ENCODE results near the gene SEPTIN10. TPM values are rescaled to one million over a fixed set of nuclear protein-coding genes. Genes with fewer than 3 reads are reported as not detected.
A peak's percentile ranks its signal among the peaks of the same experiment; 100 is the strongest.

SEPTIN10 gene
- total RNA-seq, 2 donors from 2014 or later = 41.5 to 69.8 TPM

DNA sequence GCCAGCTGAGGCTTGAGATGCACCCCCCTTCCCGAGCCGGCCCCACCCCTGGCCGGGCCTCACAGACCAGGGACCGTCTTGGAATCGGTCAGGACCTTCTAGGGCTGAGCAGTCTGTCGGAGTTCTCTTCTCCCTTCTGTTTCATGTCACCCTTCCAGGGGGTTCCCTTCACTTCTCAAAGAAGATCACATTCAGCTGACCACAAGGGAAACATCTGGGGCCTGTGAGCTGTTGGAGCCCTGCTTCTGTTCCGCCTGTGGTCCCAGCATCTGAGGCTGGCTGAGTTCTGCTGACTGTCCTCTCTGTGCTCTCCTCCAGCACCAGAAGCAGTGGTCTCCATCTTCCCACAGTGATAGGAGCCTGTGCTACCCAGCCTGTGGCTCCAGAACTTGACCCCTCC lies 106.5 kb downstream of the SEPTIN10 start:
- TF ChIP-seq, protein P1, sequence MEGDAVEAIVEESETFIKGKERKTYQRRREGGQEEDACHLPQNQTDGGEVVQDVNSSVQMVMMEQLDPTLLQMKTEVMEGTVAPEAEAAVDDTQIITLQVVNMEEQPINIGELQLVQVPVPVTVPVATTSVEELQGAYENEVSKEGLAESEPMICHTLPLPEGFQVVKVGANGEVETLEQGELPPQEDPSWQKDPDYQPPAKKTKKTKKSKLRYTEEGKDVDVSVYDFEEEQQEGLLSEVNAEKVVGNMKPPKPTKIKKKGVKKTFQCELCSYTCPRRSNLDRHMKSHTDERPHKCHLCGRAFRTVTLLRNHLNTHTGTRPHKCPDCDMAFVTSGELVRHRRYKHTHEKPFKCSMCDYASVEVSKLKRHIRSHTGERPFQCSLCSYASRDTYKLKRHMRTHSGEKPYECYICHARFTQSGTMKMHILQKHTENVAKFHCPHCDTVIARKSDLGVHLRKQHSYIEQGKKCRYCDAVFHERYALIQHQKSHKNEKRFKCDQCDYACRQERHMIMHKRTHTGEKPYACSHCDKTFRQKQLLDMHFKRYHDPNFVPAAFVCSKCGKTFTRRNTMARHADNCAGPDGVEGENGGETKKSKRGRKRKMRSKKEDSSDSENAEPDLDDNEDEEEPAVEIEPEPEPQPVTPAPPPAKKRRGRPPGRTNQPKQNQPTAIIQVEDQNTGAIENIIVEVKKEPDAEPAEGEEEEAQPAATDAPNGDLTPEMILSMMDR (IDR thresholded peaks at IDR 0.05) = no peak
- H3K9ac ChIP-seq (ENCODE audit: low read depth in 2 of 2, low read length in 2 of 2) = no peak overlapping the region
- DNase-seq = no peak
- H3K4me1 ChIP-seq = no peaks in the 10 kb centered on the region
- H3K27ac ChIP-seq = no peak overlapping the region
- no peaks in the 10 kb centered on the region for H3K9me3 ChIP-seq
- H3K4me3 ChIP-seq = no peak overlapping the region
- no peaks in the 10 kb centered on the region for H3K27me3 ChIP-seq
- intact Hi-C loops (cut with DNase I) = loop anchor here (10.0 kb wide), 1 partner anchor 222 kb away; no protein-coding TSS in a partner anchor
- H3K36me3 ChIP-seq = no peaks in the 10 kb centered on the region

DNA sequence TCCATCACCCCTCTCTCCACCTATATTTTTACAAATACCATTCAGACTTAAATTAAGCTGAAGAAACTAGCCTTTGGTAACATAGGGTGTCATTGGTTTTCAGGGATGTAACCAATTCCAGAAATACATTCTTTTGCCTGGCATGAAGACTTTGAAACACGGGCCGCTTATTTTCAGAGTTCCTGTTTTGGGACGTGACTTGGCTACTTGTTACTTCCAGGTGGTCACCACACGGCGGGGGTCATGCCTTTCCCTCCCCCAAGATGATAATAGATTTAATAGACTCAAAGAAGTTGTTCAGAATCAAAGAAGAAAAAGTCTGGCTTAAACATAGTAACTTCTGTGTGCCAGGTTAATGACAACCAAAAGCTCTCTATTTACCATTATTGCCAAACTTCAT lies 110.6 kb downstream of the SEPTIN10 start:
- TF ChIP-seq, protein P1 (IDR thresholded peaks at IDR 0.05) = no peak
- Histone ChIP-seq H3K27me3 (no peaks in the 10 kb centered on the region), H3K4me3 (no peak overlapping the region), H3K4me1 (no peaks in the 10 kb centered on the region), H3K36me3 (no peaks in the 10 kb centered on the region), H3K9me3 (no peaks in the 10 kb centered on the region), H3K9ac (ENCODE audit: low read depth in 2 of 2, low read length in 2 of 2) (no peak overlapping the region), H3K27ac (no peak overlapping the region)
- intact Hi-C loops (cut with DNase I) = loop anchor here (10.0 kb wide), 1 partner anchor 218 kb away; no protein-coding TSS in a partner anchor
- DNase-seq = no peak

DNA sequence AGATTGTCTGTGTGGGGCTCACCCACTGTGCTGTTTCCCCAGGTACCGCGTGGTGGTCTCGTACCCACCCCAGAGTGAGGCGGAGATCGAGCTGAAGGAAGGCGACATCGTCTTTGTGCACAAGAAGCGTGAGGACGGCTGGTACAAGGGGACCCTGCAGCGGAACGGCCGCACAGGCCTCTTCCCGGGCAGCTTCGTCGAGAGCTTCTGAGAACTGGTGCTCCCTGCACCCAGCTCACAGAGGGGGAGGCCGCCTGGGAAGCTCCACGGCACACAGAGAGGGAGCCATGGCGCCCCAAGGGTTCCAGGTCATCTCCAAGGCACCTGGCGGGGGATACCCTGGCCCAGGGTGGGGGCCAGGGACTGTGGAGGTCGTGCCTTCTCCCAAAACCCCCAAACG lies 112.3 kb downstream of the SEPTIN10 start:
- H3K36me3 ChIP-seq = no peaks in the 10 kb centered on the region
- TF ChIP-seq, protein P1 (IDR thresholded peaks at IDR 0.05) = no peak
- no peak for DNase-seq
- H3K9ac ChIP-seq (ENCODE audit: low read depth in 2 of 2, low read length in 2 of 2) = no peak overlapping the region
- no peaks in the 10 kb centered on the region for H3K27me3 ChIP-seq
- H3K4me1 ChIP-seq = no peaks in the 10 kb centered on the region
- no peaks in the 10 kb centered on the region for H3K9me3 ChIP-seq
- intact Hi-C loops (cut with DNase I) = loop anchor here (10.0 kb wide), 1 partner anchor 217 kb away; no protein-coding TSS in a partner anchor
- no peak overlapping the region for H3K4me3 ChIP-seq
- H3K27ac ChIP-seq = no peak overlapping the region

DNA sequence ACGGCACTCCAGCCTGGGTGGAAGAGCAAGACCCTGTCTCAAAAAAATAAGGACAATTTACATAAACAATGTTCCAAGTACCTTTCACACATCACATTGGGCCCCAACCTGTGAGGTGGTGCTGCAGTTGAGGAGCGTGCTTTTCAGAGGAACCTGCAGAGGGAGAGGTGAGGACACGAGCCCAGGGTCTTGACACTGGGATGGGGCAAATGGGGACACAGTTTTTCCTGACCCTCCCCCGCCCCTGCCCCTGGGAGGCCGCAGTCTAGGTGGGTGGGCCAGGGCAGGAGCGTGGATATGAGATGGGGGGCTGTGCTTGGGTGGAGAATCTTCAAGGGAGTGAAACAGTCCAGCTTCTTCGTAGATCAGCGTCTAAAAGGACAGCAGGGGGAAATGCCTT lies 112.9 kb downstream of the SEPTIN10 start:
- TF ChIP-seq, protein P1 (IDR thresholded peaks at IDR 0.05) = no peak
- Histone ChIP-seq H3K36me3 (no peaks in the 10 kb centered on the region), H3K27me3 (no peaks in the 10 kb centered on the region), H3K4me3 (no peak overlapping the region), H3K9me3 (no peaks in the 10 kb centered on the region), H3K9ac (ENCODE audit: low read depth in 2 of 2, low read length in 2 of 2) (no peak overlapping the region), H3K4me1 (no peaks in the 10 kb centered on the region), H3K27ac (no peak overlapping the region)
- DNase-seq = no peak
- intact Hi-C loops (cut with DNase I) = loop anchor here (10.0 kb wide), 1 partner anchor 216 kb away; no protein-coding TSS in a partner anchor

DNA sequence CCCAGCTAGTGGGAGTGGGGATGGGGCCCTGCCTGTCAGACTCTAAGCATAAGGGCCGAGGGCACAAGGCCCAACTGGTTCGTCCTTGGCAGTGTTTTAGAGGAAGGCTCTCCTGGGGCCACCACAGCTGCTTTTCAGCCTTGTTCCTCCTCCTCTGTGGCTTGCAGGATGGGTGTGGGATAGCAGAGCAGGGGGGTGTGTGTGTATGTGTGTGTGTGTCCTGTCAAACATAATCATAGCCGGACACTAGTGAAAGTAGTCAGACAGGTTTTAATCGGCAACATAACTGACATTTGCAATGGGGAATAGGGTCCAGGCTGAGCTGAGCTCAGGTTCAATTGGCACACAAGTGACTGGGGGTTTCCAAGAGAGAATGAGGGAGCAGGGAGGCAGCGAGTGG lies 114.2 kb downstream of the SEPTIN10 start:
- Histone ChIP-seq H3K9me3 (no peaks in the 10 kb centered on the region), H3K9ac (ENCODE audit: low read depth in 2 of 2, low read length in 2 of 2) (peak overlapping the region in 1 of 2 donors; percentile 14), H3K4me1 (peaks cover 3% of the 10 kb centered on the region), H3K27me3 (no peaks in the 10 kb centered on the region), H3K27ac (peak overlapping the region; percentile 44), H3K36me3 (no peaks in the 10 kb centered on the region), H3K4me3 (no peak overlapping the region)
- DNase-seq = peak; percentile 57
- TF ChIP-seq, protein P1 (IDR thresholded peaks at IDR 0.05) = no peak
- intact Hi-C loops (cut with DNase I) = no loop called here

Data from colonic mucosa (tissue), 4 donors.